ENCODE results near the gene BICDL2. TPM values are rescaled to one million over a fixed set of nuclear protein-coding genes. Genes with fewer than 3 reads are reported as not detected.

The BICDL2 gene
- total RNA-seq, 1 donor from 2014 or later: 0.05 TPM

DNA sequence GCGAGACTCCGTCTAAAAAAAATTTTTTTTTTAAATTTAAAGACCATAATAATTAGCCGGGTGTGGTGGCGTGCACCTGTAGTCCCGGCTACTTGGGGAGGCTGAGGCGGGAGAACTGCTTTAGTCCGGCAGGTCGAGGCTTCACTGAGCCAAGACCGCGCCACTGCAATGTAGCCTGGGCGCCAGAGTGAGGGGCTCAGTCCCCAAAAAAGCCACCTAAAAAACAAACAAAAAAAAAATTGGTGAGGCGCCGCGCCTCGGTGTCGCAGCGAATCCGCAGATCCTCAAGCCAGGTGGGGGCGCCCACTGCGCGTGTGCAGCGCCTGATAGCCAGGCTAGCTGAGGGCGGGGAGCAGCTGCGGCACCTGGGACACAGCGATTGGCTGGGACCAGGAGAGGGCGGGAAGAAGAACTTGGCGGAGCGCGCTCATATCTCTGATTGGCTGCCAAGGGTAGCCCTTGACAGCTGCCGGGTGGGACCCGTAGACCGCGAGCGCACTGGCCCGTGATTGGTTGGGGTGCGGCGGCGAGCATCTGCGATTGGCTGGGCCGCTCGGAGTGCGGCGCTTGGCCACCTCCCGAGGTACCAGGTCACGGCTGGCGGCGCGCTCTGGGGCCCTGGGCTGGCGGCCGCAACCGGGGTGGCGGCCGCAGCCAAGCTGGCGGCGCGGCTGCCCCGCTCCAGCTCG is 33.0 kb downstream of the BICDL2 start:
- Histone ChIP-seq H3K4me3 (peak overlapping the region; percentile 60), H3K9me3 (replicated peaks) (no peaks in the 10 kb centered on the region), H3K36me3 (no peaks in the 10 kb centered on the region), H3K4me1 (peaks cover 10% of the 10 kb centered on the region), H3K27ac (replicated peaks) (peak overlapping the region; percentile 54), H3K27me3 (ENCODE audit: low read depth) (peaks cover 76% of the 10 kb centered on the region)
- TF ChIP-seq, protein P1, sequence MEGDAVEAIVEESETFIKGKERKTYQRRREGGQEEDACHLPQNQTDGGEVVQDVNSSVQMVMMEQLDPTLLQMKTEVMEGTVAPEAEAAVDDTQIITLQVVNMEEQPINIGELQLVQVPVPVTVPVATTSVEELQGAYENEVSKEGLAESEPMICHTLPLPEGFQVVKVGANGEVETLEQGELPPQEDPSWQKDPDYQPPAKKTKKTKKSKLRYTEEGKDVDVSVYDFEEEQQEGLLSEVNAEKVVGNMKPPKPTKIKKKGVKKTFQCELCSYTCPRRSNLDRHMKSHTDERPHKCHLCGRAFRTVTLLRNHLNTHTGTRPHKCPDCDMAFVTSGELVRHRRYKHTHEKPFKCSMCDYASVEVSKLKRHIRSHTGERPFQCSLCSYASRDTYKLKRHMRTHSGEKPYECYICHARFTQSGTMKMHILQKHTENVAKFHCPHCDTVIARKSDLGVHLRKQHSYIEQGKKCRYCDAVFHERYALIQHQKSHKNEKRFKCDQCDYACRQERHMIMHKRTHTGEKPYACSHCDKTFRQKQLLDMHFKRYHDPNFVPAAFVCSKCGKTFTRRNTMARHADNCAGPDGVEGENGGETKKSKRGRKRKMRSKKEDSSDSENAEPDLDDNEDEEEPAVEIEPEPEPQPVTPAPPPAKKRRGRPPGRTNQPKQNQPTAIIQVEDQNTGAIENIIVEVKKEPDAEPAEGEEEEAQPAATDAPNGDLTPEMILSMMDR (IDR thresholded peaks at IDR 0.05; ENCODE audit: borderline replicate concordance): peak; percentile 54
- DNase-seq: peak; percentile 95
- intact Hi-C loops (cut with micrococcal nuclease): no loop called here

DNA sequence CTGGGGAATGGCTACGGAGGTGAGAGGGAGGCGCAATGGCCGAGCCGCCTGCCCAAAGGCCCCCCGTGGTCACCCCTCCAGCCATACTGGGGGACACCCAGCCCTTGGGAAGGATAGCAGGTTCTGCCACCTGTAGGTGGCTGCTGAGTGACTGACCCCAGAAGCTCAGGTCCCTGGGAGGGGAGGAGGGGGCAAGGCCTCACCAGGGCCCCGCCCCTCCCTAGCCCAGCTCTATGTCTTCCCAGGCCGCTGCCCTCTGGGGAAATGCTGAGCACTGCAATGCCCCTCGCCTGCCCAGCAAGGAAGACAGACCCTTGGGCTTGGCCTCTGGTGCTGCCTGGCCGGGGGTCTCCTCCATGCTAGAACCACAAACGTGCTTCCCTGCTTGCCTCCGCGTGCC is 35.4 kb downstream of the BICDL2 start:
- Histone ChIP-seq H3K4me1 (peaks cover 10% of the 10 kb centered on the region), H3K27me3 (ENCODE audit: low read depth) (peaks cover 76% of the 10 kb centered on the region), H3K36me3 (no peaks in the 10 kb centered on the region), H3K4me3 (no peak overlapping the region), H3K9me3 (replicated peaks) (no peaks in the 10 kb centered on the region), H3K27ac (replicated peaks) (no peak overlapping the region)
- intact Hi-C loops (cut with micrococcal nuclease): no loop called here
- TF ChIP-seq, protein P1 (IDR thresholded peaks at IDR 0.05; ENCODE audit: borderline replicate concordance): no peak
- no peak for DNase-seq

DNA sequence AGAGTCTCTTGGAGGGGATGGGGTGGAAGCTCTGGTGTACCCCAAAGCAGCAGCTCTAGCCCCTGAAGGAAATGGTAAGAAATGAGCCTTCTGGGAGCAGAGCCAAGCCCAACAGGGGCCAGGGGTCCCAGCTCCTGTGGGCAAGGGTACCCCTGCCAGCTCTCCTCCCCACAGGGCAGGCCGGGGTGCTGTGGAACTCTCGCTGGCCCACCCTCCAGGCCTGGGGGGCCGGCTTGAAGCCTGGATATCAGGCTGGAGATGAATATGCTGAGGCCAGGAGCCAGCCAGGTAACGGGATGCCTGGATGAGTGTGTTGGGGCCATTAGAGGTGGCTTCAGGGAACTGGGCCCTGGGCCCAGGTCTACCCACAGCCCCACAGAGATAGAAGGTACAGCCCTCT is 36.2 kb downstream of the BICDL2 start:
- Histone ChIP-seq H3K36me3 (no peaks in the 10 kb centered on the region), H3K27me3 (ENCODE audit: low read depth) (peaks cover 76% of the 10 kb centered on the region), H3K4me1 (peaks cover 10% of the 10 kb centered on the region), H3K9me3 (replicated peaks) (no peaks in the 10 kb centered on the region), H3K27ac (replicated peaks) (no peak overlapping the region), H3K4me3 (no peak overlapping the region)
- TF ChIP-seq, protein P1 (IDR thresholded peaks at IDR 0.05; ENCODE audit: borderline replicate concordance): no peak
- intact Hi-C loops (cut with micrococcal nuclease): no loop called here
- no peak for DNase-seq

DNA sequence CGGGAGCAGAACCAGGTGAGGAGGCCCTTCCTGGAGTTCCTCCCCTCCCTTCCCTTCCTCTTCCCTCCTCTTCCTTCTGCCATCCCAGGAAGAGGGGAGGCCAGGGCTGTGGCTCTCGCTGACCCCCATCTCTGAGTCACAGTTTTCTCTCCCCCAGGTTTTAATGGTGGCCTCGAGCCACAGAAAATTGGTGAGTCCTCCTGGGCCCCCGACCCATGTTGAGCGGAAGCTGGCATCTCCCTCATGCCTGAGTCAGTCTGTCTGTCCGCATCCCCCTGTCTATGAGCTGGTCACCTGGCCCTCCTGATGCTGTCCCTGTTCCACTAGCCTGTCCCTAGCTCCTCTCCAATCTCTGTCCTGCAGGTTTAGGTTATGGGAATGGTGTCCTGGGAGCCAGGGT is 36.8 kb downstream of the BICDL2 start:
- no peaks in the 10 kb centered on the region for H3K36me3 ChIP-seq
- intact Hi-C loops (cut with micrococcal nuclease): no loop called here
- H3K4me3 ChIP-seq: no peak overlapping the region
- H3K27ac ChIP-seq (replicated peaks): no peak overlapping the region
- peaks cover 8% of the 10 kb centered on the region for H3K4me1 ChIP-seq
- TF ChIP-seq, protein P1 (IDR thresholded peaks at IDR 0.05; ENCODE audit: borderline replicate concordance): no peak
- no peaks in the 10 kb centered on the region for H3K9me3 ChIP-seq (replicated peaks)
- H3K27me3 ChIP-seq (ENCODE audit: low read depth): peaks cover 76% of the 10 kb centered on the region
- DNase-seq: no peak

DNA sequence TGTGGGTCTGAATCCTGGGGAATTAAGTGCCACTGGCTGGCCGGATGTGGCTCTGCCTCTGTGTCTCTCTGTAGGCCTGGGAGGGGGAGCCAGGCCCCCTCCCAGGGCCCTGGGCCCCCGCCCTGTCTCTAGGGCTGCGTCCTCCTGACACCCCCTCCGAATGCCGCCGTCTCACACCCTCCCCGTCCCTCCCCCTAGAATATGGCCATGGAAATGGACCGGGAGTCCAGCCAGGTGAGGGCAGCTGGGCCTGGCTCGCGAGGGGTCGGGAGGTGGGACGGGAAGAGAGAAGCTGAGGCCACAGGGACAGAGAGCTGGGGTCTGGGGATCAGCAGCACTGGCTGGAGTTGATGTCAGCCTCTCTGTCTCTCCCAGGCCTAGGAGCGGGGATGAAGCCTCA is 40.4 kb downstream of the BICDL2 start:
- H3K9me3 ChIP-seq (replicated peaks): no peaks in the 10 kb centered on the region
- H3K27me3 ChIP-seq (ENCODE audit: low read depth): peaks cover 58% of the 10 kb centered on the region
- TF ChIP-seq, protein P1 (IDR thresholded peaks at IDR 0.05; ENCODE audit: borderline replicate concordance): no peak
- no peaks in the 10 kb centered on the region for H3K4me1 ChIP-seq
- intact Hi-C loops (cut with micrococcal nuclease): no loop called here
- no peak overlapping the region for H3K4me3 ChIP-seq
- DNase-seq: no peak
- no peak overlapping the region for H3K27ac ChIP-seq (replicated peaks)
- H3K36me3 ChIP-seq: no peaks in the 10 kb centered on the region
